Neuronal stem cell (in vitro differentiated cells): ENCODE results near the gene CDH2.

Source experiments
- DNase-seq: peaks from one replicate; pipeline ENCODE4 v3.0.0-alpha.2; 2013; ENCODE audit warnings: low spot score
- H2AFZ ChIP-seq: one replicate; pipeline ENCODE4 v1.6.1; 2013; ENCODE audit warnings: mild to moderate bottlenecking, low read length, inconsistent platforms
- H2AK5ac ChIP-seq: 2 replicates; pipeline ENCODE4 v1.6.1; 2013; ENCODE audit warnings: low read depth, mild to moderate bottlenecking, inconsistent platforms, low read length, moderate library complexity, mixed read lengths
- H2BK120ac ChIP-seq: 2 replicates; pipeline ENCODE4 v1.6.1; 2013; ENCODE audit warnings: low read depth, mild to moderate bottlenecking, inconsistent platforms, low read length, moderate library complexity, mixed read lengths
- H2BK12ac ChIP-seq: one replicate; pipeline ENCODE4 v1.6.1; 2013; ENCODE audit warnings: low read length, inconsistent platforms
- H2BK15ac ChIP-seq: 2 replicates; pipeline ENCODE4 v1.6.1; 2013; ENCODE audit warnings: mild to moderate bottlenecking, low read length, inconsistent platforms, mixed read lengths
- H2BK5ac ChIP-seq: one replicate; pipeline ENCODE4 v1.6.1; 2013; ENCODE audit warnings: inconsistent platforms, mild to moderate bottlenecking, low read length, moderate library complexity
- H3K14ac ChIP-seq: one replicate; pipeline ENCODE4 v1.6.1; 2013; ENCODE audit warnings: low read length, inconsistent platforms
- H3K18ac ChIP-seq: 2 replicates; pipeline ENCODE4 v1.6.1; 2013; ENCODE audit warnings: low read length, inconsistent platforms
- H3K23ac ChIP-seq: 2 replicates; pipeline ENCODE4 v1.6.1; 2013; ENCODE audit warnings: low read depth, mild to moderate bottlenecking, mixed read lengths, low read length, inconsistent platforms; ENCODE audit not compliant: poor library complexity
- H3K27ac ChIP-seq: replicated peaks from 3 replicates; pipeline ENCODE4 v1.5.1; 2013; ENCODE audit warnings: low read length, inconsistent platforms
- H3K27me3 ChIP-seq, 3 experiments: 2 replicates each; pipeline ENCODE4 v1.6.1; 2013; ENCODE audit warnings: low read length in 3 of 3, mild to moderate bottlenecking in 2 of 3, inconsistent platforms in 1 of 3, low read depth in 1 of 3, mixed read lengths in 1 of 3, moderate library complexity in 1 of 3; ENCODE audit not compliant: control insufficient read depth in 3 of 3, insufficient read depth in 3 of 3
- H3K36me3 ChIP-seq, 2 donors: replicated peaks in 1 of 2; 2 replicates each; pipeline ENCODE4 v1.6.1; 2013; ENCODE audit warnings: low read length in 2 of 2; ENCODE audit not compliant: control insufficient read depth in 2 of 2, insufficient read depth in 2 of 2
- H3K4ac ChIP-seq: 2 replicates; pipeline ENCODE4 v1.6.1; 2013; ENCODE audit warnings: inconsistent platforms, mild to moderate bottlenecking, low read length, moderate library complexity
- H3K4me1 ChIP-seq, 2 donors: 1 replicate in 1 of 2; 2 replicates in 1 of 2; pipeline ENCODE4 v1.6.1; 2013; ENCODE audit warnings: low read length in 2 of 2, low read depth in 1 of 2; ENCODE audit not compliant: control insufficient read depth in 2 of 2, insufficient read depth in 1 of 2
- H3K4me2 ChIP-seq: one replicate; pipeline ENCODE4 v1.6.1; 2013; ENCODE audit warnings: mild to moderate bottlenecking, low read length, inconsistent platforms; ENCODE audit not compliant: insufficient read depth, poor library complexity, severe bottlenecking
- H3K4me3 ChIP-seq, 2 donors: 2 replicates each; pipeline ENCODE4 v1.5.1; 2013; ENCODE audit warnings: low read length in 2 of 2, mild to moderate bottlenecking in 2 of 2, inconsistent platforms in 1 of 2, moderate library complexity in 1 of 2
- H3K79me1 ChIP-seq: one replicate; pipeline ENCODE4 v1.6.1; 2013; ENCODE audit warnings: low read depth, mild to moderate bottlenecking, inconsistent platforms, low read length, moderate library complexity
- H3K9ac ChIP-seq: one replicate; pipeline ENCODE4 v1.6.1; 2013; ENCODE audit warnings: mild to moderate bottlenecking, low read depth, low read length, inconsistent platforms; ENCODE audit not compliant: poor library complexity
- H3K9me3 ChIP-seq, 2 donors: replicated peaks in 1 of 2; 2 replicates each; pipeline versions ENCODE3 to v1.6.1; 2013; ENCODE audit warnings: low read length in 2 of 2, mild to moderate bottlenecking in 2 of 2, inconsistent platforms in 1 of 2, low read depth in 1 of 2, mixed read lengths in 1 of 2, moderate library complexity in 1 of 2; ENCODE audit not compliant: control insufficient read depth in 2 of 2, insufficient read depth in 1 of 2
- H4K8ac ChIP-seq: one replicate; pipeline ENCODE4 v1.6.1; 2013; ENCODE audit warnings: low read depth, mild to moderate bottlenecking, inconsistent platforms, low read length, moderate library complexity
- H4K91ac ChIP-seq: one replicate; pipeline ENCODE4 v1.6.1; 2013; ENCODE audit warnings: low read length, low read depth, mild to moderate bottlenecking, inconsistent platforms; ENCODE audit not compliant: poor library complexity
- WGBS, 2 donors: extraction: QIAGEN DNeasy Blood & Tissue Kit; methylation state at CpG; one replicate each; pipeline ENCODE4 v1.1.7; 2013; ENCODE audit warnings: missing lambda C conversion rate in 2 of 2, mixed read lengths in 1 of 2; ENCODE audit not compliant: insufficient read length in 2 of 2, insufficient replicate concordance in 1 of 2; ENCODE audit errors: extremely low coverage in 2 of 2; 5-methylcytosine and 5-hydroxymethylcytosine counted together

Gene CDH2

DNA sequence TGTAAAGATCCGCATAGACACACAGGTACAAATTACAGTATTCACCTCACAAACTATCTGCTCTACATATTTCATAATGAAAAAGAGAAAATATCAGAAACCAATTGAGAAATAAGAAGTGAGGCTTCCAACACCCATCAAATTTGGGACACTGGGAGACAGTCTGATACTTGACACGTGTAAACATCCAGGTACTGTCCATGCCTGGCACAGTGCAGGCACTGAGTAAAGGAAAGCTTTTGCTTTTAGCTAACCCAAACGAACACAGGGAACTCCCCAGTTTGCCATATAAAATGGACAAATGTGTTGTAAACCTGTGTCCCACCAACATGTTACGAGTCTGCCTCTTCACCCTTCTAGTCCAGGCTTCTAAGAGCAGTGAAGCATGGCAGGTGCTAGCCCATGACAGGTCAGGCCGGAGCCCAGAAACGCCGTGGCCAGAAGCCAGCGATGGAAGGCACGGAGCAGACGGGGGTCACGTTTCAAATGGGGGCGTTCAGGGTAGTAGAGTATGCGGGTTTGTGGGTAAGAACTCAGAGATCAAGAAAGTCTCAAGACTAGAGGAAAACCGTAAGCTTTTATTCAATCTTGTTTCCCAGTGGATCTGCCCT is 27.0 kb downstream of the CDH2 start:
- no peaks in the 10 kb centered on the region for H3K27me3 ChIP-seq

DNA sequence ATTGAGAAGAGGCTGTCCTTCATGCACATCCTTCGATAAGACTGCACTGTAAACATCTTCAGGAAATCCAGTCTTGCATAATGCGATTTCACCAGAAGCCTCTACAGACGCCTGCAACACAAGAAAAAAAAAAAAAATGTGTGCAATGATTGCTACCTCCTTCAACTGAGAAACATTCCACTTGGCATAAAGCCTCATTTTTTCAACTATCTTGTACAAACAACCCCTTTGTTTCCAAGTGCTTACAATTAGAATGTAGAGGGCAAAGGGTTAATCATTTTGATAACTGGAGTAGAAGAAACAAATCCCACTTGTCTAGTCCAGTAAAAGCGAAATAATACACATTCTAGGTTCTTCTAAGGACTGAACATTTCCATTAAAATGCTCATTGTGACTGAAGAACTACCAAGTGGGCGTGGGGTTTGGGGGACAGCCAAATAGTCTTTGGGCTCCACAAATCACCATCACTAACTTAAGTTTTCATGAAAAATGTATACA is 29.2 kb downstream of the CDH2 start:
- peaks cover 5% of the 10 kb centered on the region for H3K79me1 ChIP-seq
- H3K27me3 ChIP-seq = no peaks in the 10 kb centered on the region
- WGBS, 2 donors = no CpG with 5 or more reads among the region's 5 CpGs
- no peak overlapping the region for H3K9ac ChIP-seq
- DNase-seq = no peak
- no peak overlapping the region for H4K91ac ChIP-seq
- H2BK12ac ChIP-seq = no peak overlapping the region
- H3K27ac ChIP-seq = no peak overlapping the region
- H4K8ac ChIP-seq = no peak overlapping the region
- H3K18ac ChIP-seq = no peak overlapping the region
- no peak overlapping the region for H2BK120ac ChIP-seq
- no peak overlapping the region for H3K4me3 ChIP-seq
- H2AFZ ChIP-seq = no peak overlapping the region
- H2BK15ac ChIP-seq = no peak overlapping the region
- H2AK5ac ChIP-seq = no peak overlapping the region
- H3K9me3 ChIP-seq = peaks cover 0 to 4% of the 10 kb centered on the region in 2 donors
- H3K4me1 ChIP-seq = peaks cover 11 to 15% of the 10 kb centered on the region in 2 donors
- H3K23ac ChIP-seq = no peak overlapping the region
- H3K36me3 ChIP-seq = peaks cover 3 to 71% of the 10 kb centered on the region in 2 donors
- H3K14ac ChIP-seq = no peak overlapping the region
- no peak overlapping the region for H2BK5ac ChIP-seq
- no peak overlapping the region for H3K4me2 ChIP-seq
- H3K4ac ChIP-seq = no peak overlapping the region

More for the DNA sequence above, 27.0 kb downstream of the CDH2 start:
- peaks cover 21 to 27% of the 10 kb centered on the region in 2 donors for H3K4me1 ChIP-seq
- no peak overlapping the region for H4K8ac ChIP-seq
- H3K23ac ChIP-seq = no peak overlapping the region
- no peak overlapping the region for H3K9ac ChIP-seq
- H2AK5ac ChIP-seq = no peak overlapping the region
- no peak overlapping the region for H2BK15ac ChIP-seq
- no peak overlapping the region for H2BK120ac ChIP-seq
- no peak overlapping the region for H3K4me3 ChIP-seq
- peaks cover 3 to 61% of the 10 kb centered on the region in 2 donors for H3K36me3 ChIP-seq
- no peak overlapping the region for H2AFZ ChIP-seq
- no peak overlapping the region for H3K14ac ChIP-seq
- H3K9me3 ChIP-seq = no peaks in the 10 kb centered on the region
- H2BK12ac ChIP-seq = no peak overlapping the region
- no peak overlapping the region for H2BK5ac ChIP-seq
- no peak overlapping the region for H3K27ac ChIP-seq
- H3K79me1 ChIP-seq = peaks cover 3% of the 10 kb centered on the region
- no peak for DNase-seq
- no peak overlapping the region for H3K4me2 ChIP-seq
- H4K91ac ChIP-seq = no peak overlapping the region
- no peak overlapping the region for H3K18ac ChIP-seq
- no CpG with 5 or more reads among the region's 14 CpGs for WGBS, 2 donors
- H3K4ac ChIP-seq = no peak overlapping the region

DNA sequence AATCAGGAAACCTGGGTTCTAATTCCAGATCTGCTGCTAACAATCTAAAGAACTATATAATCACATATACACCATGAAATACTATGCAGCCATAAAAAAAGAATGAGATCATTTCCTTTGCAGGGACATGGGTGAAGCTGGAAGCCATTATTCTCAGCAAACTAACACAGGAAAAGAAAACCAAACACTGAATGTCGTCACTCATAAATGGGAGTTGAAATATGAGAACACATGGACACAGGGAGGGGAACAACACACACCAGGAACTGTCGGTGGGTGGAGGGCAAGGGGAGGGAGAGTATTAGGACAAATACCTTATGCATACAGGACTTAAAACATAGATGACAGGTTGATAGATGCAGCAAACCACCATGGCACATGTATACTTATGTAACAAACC is 33.2 kb downstream of the CDH2 start:
- peaks cover 2% of the 10 kb centered on the region for H3K79me1 ChIP-seq
- H2AK5ac ChIP-seq = no peak overlapping the region
- no peak overlapping the region for H4K8ac ChIP-seq
- DNase-seq = no peak
- H3K4ac ChIP-seq = no peak overlapping the region
- H3K4me1 ChIP-seq = peaks cover 3% of the 10 kb centered on the region in 2 donors
- H4K91ac ChIP-seq = no peak overlapping the region
- H3K14ac ChIP-seq = no peak overlapping the region
- H3K9me3 ChIP-seq = peaks cover 0 to 9% of the 10 kb centered on the region in 2 donors
- H3K4me2 ChIP-seq = no peak overlapping the region
- H2AFZ ChIP-seq = no peak overlapping the region
- no CpG with 5 or more reads among the region's 2 CpGs for whole genome bisulfite sequencing, 2 donors
- no peak overlapping the region for H2BK12ac ChIP-seq
- no peak overlapping the region for H3K27ac ChIP-seq
- no peak overlapping the region for H2BK120ac ChIP-seq
- H3K27me3 ChIP-seq = no peaks in the 10 kb centered on the region
- H2BK15ac ChIP-seq = no peak overlapping the region
- H2BK5ac ChIP-seq = no peak overlapping the region
- H3K23ac ChIP-seq = no peak overlapping the region
- peaks cover 8 to 94% of the 10 kb centered on the region in 2 donors for H3K36me3 ChIP-seq
- H3K18ac ChIP-seq = no peak overlapping the region
- no peak overlapping the region for H3K9ac ChIP-seq
- no peak overlapping the region for H3K4me3 ChIP-seq

- Histone ChIP-seq H3K18ac (no peak overlapping the region), H3K23ac (no peak overlapping the region), H3K4me3 (no peak overlapping the region), H2BK120ac (no peak overlapping the region), H3K9ac (no peak overlapping the region), H2BK5ac (no peak overlapping the region), H3K4me2 (no peak overlapping the region), H4K8ac (no peak overlapping the region), H3K79me1 (peaks cover 2% of the 10 kb centered on the region), H3K36me3 (peaks cover 5 to 96% of the 10 kb centered on the region in 2 donors), H3K4me1 (no peaks in the 10 kb centered on the region), H2BK12ac (no peak overlapping the region), H2BK15ac (no peak overlapping the region), H2AK5ac (no peak overlapping the region), H3K4ac (no peak overlapping the region), H3K14ac (no peak overlapping the region), H4K91ac (no peak overlapping the region), H3K27me3 (no peaks in the 10 kb centered on the region), H2AFZ (no peak overlapping the region), H3K27ac (no peak overlapping the region), H3K9me3 (peaks cover 0 to 12% of the 10 kb centered on the region in 2 donors)
- no peak for DNase-seq
- no CpG with 5 or more reads among the region's 3 CpGs for WGBS, 2 donors
Measured at GRCh38 chr18:28138816-28139215, 38.1 kb downstream of the CDH2 start.
